ENCODE measurements around the gene IKZF1. TPM values are rescaled to one million over a fixed set of nuclear protein-coding genes. Genes with fewer than 3 reads are reported as not detected.

The IKZF1 gene
- total and polyA plus RNA-seq, 4 donors: 4.0 to 37.8 (median 18.5) TPM

GRCh38 chr7:50399635-50400034 lies 95.1 kb downstream of the IKZF1 start:
- 68 to 88% methylated on average over 21 of the region's 21 CpGs for WGBS, 2 donors
- Histone ChIP-seq H3K4me3 (no peak overlapping the region), H3K27ac (ENCODE audit: low read depth in 1 of 2, low read length in 1 of 2) (no peak overlapping the region), H3K36me3 (ENCODE audit: control insufficient read depth in 4 of 4, insufficient read depth in 4 of 4, low read length in 4 of 4) (peaks cover 0 to 6% (median 0%) of the 10 kb centered on the region in 4 donors), H3K4me1 (ENCODE audit: control insufficient read depth in 5 of 5, insufficient read depth in 5 of 5, low read length in 5 of 5) (peaks cover 0 to 2% (median 0%) of the 10 kb centered on the region in 5 donors), H3K9me3 (ENCODE audit: control insufficient read depth in 4 of 4, insufficient read depth in 3 of 4, low read length in 3 of 4) (peaks cover 0 to 5% (median 0%) of the 10 kb centered on the region in 4 donors), H3K27me3 (ENCODE audit: control insufficient read depth in 3 of 3, insufficient read depth in 3 of 3, low read length in 2 of 3) (peaks cover 0 to 42% (median 35%) of the 10 kb centered on the region in 3 donors), H3K9ac (ENCODE audit: insufficient read depth in 1 of 2, low read length in 2 of 2) (no peak overlapping the region)
- ATAC-seq (ENCODE audit: insufficient read depth, low FRiP score) (no peak), DNase-seq (no peak)
- TF ChIP-seq, protein P1, sequence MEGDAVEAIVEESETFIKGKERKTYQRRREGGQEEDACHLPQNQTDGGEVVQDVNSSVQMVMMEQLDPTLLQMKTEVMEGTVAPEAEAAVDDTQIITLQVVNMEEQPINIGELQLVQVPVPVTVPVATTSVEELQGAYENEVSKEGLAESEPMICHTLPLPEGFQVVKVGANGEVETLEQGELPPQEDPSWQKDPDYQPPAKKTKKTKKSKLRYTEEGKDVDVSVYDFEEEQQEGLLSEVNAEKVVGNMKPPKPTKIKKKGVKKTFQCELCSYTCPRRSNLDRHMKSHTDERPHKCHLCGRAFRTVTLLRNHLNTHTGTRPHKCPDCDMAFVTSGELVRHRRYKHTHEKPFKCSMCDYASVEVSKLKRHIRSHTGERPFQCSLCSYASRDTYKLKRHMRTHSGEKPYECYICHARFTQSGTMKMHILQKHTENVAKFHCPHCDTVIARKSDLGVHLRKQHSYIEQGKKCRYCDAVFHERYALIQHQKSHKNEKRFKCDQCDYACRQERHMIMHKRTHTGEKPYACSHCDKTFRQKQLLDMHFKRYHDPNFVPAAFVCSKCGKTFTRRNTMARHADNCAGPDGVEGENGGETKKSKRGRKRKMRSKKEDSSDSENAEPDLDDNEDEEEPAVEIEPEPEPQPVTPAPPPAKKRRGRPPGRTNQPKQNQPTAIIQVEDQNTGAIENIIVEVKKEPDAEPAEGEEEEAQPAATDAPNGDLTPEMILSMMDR (IDR thresholded peaks at IDR 0.05; ENCODE audit: control extremely low read depth, extremely low read depth): no peak

- H3K4me3 ChIP-seq: no peak overlapping the region
- 44 to 81% methylated on average over 41 of the region's 41 CpGs for WGBS, 2 donors
Observed at GRCh38 chr7:50400114-50400513, 95.6 kb downstream of the IKZF1 start.

GRCh38 chr7:50404392-50404791 lies 99.9 kb downstream of the IKZF1 start:
- Histone ChIP-seq H3K9ac (ENCODE audit: insufficient read depth in 1 of 2, low read length in 2 of 2) (no peak overlapping the region), H3K4me3 (no peak overlapping the region), H3K4me1 (ENCODE audit: control insufficient read depth in 5 of 5, insufficient read depth in 5 of 5, low read length in 5 of 5) (peaks cover 0 to 2% (median 0%) of the 10 kb centered on the region in 5 donors), H3K27me3 (ENCODE audit: control insufficient read depth in 3 of 3, insufficient read depth in 3 of 3, low read length in 2 of 3) (peaks cover 0 to 34% (median 24%) of the 10 kb centered on the region in 3 donors), H3K9me3 (ENCODE audit: control insufficient read depth in 4 of 4, insufficient read depth in 3 of 4, low read length in 3 of 4) (peaks cover 0 to 6% (median 0%) of the 10 kb centered on the region in 4 donors), H3K36me3 (ENCODE audit: control insufficient read depth in 4 of 4, insufficient read depth in 4 of 4, low read length in 4 of 4) (peaks cover 0 to 6% (median 0%) of the 10 kb centered on the region in 4 donors), H3K27ac (ENCODE audit: low read depth in 1 of 2, low read length in 1 of 2) (no peak overlapping the region)
- WGBS, 2 donors: 81 to 89% methylated on average over 7 of the region's 7 CpGs
- no peak for ATAC-seq (ENCODE audit: insufficient read depth, low FRiP score)
- TF ChIP-seq, protein P1 (IDR thresholded peaks at IDR 0.05; ENCODE audit: control extremely low read depth, extremely low read depth): no peak
- DNase-seq: no peak

More at GRCh38 chr7:50400114-50400513, 95.6 kb downstream of the IKZF1 start:
- no peak overlapping the region for H3K27ac ChIP-seq (ENCODE audit: low read depth in 1 of 2, low read length in 1 of 2)
- peaks cover 0 to 2% (median 0%) of the 10 kb centered on the region in 5 donors for H3K4me1 ChIP-seq (ENCODE audit: control insufficient read depth in 5 of 5, insufficient read depth in 5 of 5, low read length in 5 of 5)
- peaks cover 0 to 6% (median 0%) of the 10 kb centered on the region in 4 donors for H3K36me3 ChIP-seq (ENCODE audit: control insufficient read depth in 4 of 4, insufficient read depth in 4 of 4, low read length in 4 of 4)
- peaks cover 0 to 42% (median 38%) of the 10 kb centered on the region in 3 donors for H3K27me3 ChIP-seq (ENCODE audit: control insufficient read depth in 3 of 3, insufficient read depth in 3 of 3, low read length in 2 of 3)
- ATAC-seq (ENCODE audit: insufficient read depth, low FRiP score): no peak
- peaks cover 0 to 5% (median 0%) of the 10 kb centered on the region in 4 donors for H3K9me3 ChIP-seq (ENCODE audit: control insufficient read depth in 4 of 4, insufficient read depth in 3 of 4, low read length in 3 of 4)
- DNase-seq: peak in 1 of 3 donors; percentile 3
- H3K9ac ChIP-seq (ENCODE audit: insufficient read depth in 1 of 2, low read length in 2 of 2): no peak overlapping the region
- TF ChIP-seq, protein P1 (IDR thresholded peaks at IDR 0.05; ENCODE audit: control extremely low read depth, extremely low read depth): no peak

GRCh38 chr7:50405221-50405620 lies 100.7 kb downstream of the IKZF1 start:
- Histone ChIP-seq H3K9ac (ENCODE audit: insufficient read depth in 1 of 2, low read length in 2 of 2) (no peak overlapping the region), H3K4me1 (ENCODE audit: control insufficient read depth in 5 of 5, insufficient read depth in 5 of 5, low read length in 5 of 5) (no peaks in the 10 kb centered on the region), H3K9me3 (ENCODE audit: control insufficient read depth in 4 of 4, insufficient read depth in 3 of 4, low read length in 3 of 4) (peaks cover 0 to 3% (median 0%) of the 10 kb centered on the region in 4 donors), H3K27ac (ENCODE audit: low read depth in 1 of 2, low read length in 1 of 2) (no peak overlapping the region), H3K4me3 (no peak overlapping the region), H3K36me3 (ENCODE audit: control insufficient read depth in 4 of 4, insufficient read depth in 4 of 4, low read length in 4 of 4) (peaks cover 0 to 3% (median 0%) of the 10 kb centered on the region in 4 donors), H3K27me3 (ENCODE audit: control insufficient read depth in 3 of 3, insufficient read depth in 3 of 3, low read length in 2 of 3) (peaks cover 0 to 26% (median 16%) of the 10 kb centered on the region in 3 donors)
- no peak for ATAC-seq (ENCODE audit: insufficient read depth, low FRiP score)
- TF ChIP-seq, protein P1 (IDR thresholded peaks at IDR 0.05; ENCODE audit: control extremely low read depth, extremely low read depth): no peak
- WGBS, 2 donors: 51 to 73% methylated on average over 7 of the region's 7 CpGs
- no peak for DNase-seq

Data from lung (tissue), 12 donors.